HG03039 (cell line): Measurements from ENCODE around the gene GGCX.
"Not testable (repeated sequence)": the region's sequence is repeated elsewhere in the genome, so short reads cannot be mapped to it uniquely, and the experiment has no call there.

Experiments used
- ATAC-seq: cut with Tn5 transposase; IDR thresholded peaks from one replicate; pipeline ENCODE4 v1.9.1; 2021; ENCODE audit warnings: mild to moderate bottlenecking, moderate library complexity; ENCODE audit not compliant: unreplicated experiment

GGCX gene

DNA sequence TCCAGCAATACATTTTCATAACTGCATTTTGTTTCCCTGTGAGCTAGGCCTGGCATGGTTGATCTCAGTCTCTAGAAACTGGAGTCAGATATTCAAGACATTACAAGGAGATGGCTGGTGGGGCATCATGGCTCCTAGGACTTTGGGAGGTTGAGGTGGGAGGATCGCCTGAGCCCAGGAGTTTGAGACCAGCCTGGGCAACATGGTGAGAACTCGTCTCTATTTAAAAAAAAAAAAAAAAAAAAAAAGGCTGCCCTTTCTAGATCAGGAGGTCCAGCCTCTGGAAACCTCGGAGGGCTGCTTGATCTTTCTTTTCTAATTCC is 15.7 kb upstream of the GGCX start:
- ATAC-seq: no peak

DNA sequence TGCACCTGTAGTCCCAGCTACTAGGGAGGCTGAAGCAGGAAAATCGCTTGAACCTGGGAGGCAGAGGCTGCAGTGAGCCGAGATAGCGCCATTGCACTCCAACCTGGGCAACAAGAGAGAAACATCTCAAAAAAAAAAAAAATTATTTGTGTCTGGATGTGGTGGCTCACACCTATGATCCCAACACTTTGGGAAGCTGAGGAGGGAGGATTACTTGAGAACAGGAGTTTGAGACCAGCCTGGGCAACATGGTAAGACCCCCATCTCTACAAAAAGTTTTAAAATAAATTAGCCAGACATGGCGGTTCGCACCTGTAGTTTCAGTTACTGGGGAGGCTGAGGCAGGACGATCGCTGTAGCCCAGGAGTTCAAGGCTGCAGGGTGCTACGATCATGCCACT is 14.4 kb upstream of the GGCX start:
- ATAC-seq: no peak

DNA sequence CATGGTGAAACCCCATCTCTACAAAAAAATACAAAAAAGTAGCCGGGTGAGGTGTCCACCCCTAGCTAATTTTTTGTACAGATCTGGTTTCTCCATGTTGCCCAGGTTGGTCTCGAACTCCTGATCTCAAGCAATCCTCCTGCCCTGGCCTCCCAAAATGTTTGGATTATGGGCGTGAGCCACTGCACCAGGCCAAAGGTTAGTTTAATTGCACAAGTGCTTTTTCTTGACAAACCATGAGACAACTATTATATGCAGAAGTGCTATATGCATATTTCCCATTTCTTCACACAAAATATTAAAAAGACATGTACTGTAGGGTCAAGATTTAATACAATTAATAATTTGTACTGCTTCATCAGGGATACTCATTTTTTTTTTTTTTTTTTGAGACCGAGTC is 5.0 kb upstream of the GGCX start:
- ATAC-seq: no peak

DNA sequence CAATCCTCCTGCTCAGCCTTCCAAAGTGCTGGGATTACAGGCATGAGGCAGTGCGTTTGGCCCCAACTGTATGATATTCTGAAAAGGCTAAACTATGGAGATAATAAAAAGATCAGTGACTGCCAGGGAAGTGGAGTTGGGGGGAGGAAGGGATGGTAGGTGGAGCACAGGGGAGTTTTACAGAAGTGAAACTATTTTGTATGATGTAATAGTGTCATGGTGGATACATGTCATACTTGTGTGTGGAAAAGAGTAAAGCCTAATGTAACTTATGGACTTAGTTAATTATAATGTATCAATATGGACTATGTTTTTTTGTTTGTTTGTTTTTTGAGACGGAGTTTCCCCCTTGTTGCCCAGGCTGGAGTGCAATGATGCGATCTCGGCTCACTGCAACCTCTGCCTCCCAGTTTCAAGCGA is 2.9 kb upstream of the GGCX start:
- no peak for ATAC-seq

DNA sequence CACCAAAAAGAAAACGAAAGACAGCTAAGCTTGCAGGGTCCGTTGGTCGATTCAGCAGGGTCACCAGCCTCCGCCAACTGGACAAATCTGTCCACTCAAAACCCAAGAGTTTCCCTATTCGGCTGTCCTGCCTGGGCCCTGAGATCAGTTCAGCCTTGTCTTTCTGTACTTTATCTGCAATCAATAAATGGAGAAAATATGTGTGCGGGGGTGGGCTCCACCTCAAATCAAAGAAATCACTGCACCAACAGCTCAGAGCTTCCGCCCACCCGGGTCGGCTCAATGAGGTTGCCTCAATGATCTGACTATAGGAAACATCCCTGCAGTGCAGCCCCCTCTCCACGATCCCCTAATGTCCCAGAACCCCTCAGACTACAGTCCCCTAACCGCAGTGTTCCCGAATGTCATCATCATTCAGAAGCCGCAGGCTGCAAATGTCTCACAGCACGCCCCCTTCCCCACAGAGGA is 447 bp downstream of the GGCX start:
- no peak for ATAC-seq

DNA sequence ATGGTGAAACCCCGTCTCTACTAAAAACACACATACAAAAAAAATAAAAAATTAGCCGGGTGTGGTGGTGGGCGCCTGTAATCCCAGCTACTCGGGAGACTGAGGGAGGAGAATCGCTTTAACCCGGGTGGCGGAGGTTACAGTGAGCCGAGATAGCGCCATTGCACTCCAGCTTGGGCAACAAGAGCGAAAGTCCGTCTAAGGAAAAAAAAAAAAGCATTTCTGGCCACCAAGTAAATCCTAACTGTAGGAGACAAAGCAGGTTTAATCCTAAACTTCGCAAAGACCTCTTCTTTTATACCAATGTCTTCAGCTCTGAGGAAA is 928 bp downstream of the GGCX start:
- ATAC-seq: not testable (repeated sequence)

DNA sequence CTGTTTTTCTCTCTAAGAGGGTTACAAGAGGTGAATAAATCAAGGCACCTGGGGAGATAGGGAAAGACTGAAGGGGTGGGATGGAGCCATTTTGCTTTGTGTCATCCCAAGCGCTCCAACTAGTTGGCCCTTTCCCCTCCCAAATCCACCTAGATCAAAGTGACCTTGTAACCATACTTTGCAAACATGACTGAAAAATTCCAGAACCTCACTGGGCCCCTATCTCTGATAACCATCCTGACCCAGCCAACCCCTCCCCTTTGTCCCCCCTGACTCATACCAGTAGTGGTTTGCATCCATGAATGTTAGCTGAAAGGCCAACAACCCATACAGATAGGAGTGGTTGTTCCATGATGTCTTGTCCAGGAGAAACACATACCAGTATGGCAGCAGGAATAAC is 3.1 kb downstream of the GGCX start:
- ATAC-seq: no peak

DNA sequence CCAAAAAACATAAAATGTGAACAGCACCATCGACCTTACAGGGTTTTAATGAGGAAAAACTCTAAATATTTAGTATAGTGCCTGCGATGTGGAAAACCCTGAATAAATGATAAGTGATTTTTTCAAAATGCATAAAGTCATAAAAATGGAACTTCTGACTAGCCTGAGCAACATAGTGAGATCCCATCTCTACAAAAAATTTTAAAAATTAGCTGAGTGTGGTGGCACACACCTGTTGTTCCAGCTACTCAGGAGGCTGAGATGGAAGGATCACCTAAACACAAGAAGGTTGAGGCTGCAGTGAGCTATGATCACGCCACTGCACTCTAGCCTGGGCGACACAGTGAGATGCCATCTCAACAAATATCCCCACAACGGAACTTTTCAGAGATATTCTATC is 4.2 kb downstream of the GGCX start:
- ATAC-seq: no peak

DNA sequence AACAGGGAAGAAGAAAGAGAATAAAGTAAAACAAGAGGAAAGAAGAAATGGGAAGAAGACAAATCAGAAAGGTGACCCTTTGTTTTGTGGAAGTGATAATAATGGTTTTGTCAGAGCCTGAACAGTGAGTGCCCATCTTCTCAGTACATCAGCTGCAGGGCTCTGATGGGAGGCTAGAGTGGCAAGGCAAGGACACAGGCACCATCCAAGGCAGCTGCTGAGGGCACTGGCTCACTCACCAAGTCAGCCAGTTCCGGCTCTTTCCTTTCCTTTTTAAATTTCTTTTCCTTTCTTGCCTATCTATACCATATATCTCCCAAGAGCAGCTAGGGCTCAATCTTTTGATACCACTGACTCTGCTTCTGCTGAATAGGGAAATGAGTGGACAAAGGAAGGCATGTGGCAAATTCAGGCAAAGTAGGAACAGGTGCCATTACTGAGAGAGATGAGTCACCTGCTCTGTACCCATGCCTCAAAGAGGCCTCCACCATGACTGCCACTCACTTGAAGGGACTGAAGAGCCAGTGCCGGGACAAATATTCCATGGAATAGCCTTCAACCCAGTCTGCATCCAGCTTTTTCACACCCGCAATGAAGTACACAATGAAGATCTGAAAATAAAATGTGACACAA is 6.2 kb downstream of the GGCX start:
- no peak for ATAC-seq

DNA sequence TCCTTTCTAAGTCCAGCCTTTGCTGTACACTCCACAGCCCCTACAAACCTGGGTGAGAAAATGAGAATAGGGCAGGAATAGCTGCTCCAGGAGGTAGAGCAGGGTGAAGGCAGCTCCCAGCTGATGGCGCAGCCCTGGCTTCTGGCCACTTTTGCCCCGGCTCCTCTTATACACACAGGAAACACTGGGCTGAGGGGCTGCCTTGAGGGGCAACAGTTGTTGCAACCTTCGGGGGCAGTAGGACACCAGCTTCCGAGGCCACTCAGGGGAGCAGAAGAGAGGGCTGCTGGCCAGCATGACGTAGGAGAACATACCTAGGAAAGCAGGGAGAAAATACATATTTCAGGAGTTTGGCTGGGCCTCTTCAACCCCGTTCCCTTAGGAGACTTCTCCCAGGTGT is 8.1 kb downstream of the GGCX start:
- ATAC-seq: no peak

DNA sequence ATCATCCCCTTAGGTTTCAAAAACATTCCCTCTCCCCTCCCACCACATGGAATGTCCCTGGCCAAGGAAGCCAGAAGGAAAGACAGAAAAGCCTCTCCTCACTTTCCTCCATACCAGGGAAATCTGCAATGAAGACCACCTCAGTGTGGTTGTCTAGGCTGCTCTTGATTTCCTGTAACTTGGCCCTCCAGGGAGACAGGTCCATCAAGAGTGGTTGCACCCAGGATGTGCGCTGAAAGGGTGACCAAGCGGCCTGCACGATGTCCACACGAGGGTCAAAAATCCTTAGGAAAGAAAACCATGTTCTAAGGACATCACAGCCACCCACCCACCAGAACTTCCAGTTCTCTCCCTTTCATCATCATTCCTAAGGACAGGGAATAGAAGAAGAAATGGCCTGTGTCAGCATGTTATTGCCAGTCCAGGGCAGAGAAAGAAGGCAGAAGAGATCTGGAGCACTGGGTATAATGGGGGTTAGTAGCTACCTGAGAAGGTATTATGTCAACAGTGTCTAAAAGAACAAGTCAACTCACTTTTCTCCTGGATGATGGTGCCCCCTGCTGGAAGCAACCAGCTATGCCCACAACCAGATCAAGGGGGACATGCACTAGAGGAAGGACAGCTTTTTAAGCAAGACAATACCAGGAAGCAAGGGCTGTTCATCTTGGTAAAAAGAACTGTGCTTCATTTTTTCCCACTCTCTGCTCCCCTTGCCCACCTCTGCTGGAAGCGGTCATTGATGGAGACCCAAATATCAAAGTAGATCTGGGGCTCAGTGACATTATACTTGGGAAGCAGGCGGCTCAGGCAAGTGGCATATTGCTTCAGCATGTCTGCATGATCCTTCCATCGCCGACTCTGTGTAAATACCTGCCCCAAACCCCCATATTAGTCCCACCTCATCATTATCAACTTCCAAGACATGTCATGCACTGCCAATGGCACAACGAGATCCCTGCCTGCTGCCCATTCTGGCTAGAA is 9.3 kb downstream of the GGCX start:
- ATAC-seq: no peak

DNA sequence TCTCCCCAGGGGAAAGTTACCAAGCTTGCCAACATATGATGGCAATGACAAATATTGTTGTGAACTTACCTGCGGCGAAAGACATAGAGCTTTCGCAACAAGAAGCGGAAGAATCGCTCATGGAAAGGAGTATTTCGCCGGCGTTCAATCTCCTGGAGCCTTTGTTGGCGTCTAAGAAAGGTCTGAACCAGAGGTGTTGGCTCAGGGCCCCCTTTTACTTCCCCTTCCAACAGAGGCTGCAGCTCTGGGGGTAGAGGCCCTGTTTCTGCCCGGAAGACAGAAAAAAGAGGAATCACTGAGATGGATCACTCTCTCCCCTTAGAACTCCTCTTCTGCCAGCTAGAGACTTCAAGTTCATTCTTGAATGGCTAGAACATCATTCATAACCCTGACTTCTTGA is 10.8 kb downstream of the GGCX start:
- ATAC-seq: no peak

DNA sequence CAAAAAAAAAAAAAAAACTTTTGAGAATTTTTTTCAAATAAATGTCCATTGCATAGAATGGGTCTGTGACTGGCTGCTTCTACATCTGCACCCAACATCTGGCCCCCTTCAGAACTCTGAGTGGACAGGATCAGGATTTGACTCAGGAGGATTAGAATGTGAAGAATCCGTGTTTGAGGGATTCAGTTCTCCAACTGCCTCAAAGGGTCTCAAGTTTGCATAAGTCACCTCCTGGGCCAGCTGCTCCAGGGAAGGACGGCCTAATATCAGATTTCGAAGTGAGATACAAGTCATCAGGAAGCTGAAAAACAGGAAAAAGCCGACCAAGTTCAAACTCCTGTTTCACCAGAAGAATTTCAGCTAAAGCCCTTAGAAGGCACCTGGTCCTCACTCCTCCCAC is 11.5 kb downstream of the GGCX start:
- ATAC-seq: no peak

DNA sequence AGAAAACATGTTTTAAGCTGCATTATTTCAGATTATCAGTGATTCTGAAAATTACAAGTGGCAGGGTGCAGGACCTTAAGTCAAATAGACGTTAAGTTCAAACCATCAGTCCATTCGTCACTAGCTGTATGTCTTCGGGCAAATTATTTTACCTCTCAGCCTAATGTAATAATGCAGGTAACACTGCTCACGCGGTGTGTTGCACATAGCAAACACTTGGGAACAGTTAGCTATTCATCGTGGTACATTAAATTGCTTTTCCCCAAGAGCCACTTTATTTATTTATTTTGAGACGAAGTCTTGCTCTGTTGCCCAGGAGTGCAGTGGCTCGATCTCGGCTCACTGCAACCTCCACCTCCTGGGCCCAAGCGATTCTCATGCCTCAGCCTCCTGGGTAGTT is 12.2 kb downstream of the GGCX start:
- no peak for ATAC-seq

DNA sequence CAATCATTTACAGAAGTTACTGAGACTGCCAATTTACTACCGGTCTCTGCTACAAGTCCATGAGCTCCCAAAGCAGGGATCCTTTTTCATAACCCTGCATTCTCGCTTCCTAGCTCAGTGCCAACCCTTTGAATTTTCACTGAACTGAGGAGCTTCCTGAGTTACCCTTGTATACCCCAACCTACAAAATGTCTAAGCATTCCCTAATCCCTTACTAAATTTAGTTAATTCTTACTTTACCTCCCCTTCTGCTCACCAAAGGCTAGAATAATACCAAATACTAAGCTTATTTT is 12.7 kb downstream of the GGCX start:
- ATAC-seq: no peak

DNA sequence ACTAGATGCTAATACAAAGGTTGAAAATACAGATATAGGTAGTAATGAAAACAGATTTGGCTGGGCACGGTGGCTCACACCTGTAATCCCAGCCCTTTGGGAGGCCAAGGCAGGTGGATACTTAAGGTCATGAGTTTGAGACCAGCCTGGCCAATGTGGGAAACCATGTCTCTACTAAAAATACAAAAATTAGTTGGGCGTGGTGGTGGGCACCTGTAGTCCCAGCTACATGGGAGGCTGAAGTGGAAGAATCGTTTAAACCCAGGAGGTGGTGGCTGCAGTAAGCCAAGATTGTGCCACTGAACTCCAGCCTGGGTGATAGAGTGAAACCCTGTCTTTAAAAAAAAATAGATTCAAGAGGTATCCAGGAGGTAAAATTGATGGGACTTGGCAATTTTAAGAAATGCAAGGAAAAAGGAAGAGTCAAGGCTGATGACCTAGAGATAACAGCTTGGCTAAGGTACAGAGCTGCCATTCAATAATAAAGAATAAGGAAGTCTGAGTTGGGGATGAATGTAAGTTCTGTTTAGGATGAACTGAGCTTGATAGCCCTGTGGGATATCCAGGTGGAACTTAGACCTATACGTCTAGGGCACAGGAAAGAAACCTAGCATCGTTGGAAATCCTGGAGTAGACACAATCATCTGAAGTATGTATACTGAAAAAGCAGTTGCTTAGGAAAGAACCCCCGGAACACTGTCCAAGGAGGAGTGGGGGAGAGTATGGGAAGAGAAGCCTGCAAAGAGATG is 13.3 kb downstream of the GGCX start:
- ATAC-seq: no peak

DNA sequence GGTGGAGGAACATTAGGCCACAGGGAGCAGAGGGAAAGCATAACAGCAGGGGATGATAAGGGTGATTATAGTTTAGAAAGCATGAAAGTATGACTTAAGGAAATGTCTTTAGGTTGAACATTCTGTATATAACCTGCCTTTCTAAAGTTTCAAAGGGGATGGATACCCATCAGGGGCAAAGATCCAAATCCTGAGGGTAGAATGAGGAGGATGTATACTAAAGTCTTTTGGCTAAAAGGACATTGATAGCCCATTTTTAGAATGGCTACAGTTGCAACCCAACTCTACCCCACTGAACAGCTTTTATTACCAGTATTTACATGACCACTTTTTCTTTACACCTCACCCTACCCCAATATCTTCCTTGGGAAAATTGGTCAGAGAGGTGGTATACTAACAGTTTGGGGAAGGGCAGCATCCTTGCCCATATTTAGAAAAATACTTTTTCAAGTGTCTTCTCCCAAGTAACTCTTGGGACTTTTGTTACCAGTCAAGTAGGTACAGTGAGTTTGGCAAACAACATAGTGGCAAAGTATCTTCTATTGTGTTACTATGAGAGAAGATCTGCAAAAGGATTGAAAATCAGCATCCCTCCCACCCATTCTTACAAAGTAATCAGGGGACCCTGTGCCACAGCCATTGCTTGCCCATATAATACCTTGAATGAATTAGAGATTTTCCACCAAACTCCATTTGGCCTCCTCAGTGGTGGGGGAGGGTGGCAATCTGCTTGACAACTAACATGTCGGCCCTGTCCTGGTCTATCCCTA is 14.0 kb downstream of the GGCX start:
- ATAC-seq: no peak

DNA sequence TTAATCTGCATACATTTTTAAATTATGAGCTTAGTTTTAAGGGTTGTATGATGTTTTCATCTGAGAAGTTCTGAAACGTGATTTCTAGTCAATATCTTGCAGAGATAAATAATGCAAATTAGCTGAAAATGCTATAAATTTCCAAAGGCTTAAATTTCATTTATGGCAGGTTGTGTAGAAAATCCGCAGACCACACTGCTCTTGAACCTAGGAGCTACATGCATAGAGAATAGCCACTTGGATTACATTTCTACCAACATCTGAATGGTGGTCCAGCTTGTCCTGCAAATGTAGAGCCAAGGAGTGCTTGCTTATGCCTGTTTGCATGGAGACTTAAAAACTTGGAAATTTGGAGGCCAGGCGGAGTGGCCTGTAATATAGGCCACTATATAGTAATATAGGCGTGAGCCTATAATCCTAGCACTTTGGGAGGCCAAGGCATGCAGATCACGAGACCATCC is 15.5 kb downstream of the GGCX start:
- ATAC-seq: no peak

DNA sequence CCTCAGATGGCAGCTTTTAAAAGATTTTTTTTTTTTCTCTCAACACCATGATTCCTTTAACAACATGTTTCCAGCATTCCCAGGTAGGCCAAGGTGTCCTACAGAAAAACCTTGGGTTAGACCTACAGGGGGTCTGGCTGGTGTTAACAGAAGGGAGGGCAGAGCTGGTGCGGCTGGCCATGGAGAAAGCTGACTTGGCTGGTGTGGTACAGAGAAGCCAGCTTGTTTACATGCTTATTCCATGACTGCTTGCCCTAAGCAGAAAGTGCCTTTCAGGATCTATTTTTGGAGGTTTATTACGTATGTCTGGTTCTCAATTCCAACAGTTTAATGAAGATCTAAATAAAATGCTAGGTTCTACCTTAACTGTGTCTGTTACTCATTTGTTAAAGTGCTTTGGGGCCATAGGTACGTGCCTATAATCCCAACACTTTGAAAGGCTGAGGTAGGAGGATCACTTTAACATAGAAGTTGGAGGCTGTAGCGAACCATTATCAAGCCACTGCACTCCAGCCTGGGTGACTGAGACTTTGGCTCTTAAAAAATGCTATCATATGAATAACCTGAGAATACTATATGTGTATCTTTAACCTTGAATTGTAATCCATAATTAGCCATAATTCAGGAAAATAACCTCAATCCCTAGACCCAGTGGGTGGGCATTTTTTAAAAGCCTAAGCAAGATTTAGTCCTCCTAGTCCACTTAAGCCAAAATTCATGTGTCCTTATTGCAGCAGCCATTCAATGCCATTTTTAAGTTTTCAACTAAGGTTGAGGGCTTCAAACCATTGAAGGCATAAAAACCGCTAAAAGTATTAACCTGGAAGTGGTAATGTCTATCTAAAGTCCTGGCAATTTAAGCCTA is 16.1 kb downstream of the GGCX start:
- not testable (repeated sequence) for ATAC-seq

DNA sequence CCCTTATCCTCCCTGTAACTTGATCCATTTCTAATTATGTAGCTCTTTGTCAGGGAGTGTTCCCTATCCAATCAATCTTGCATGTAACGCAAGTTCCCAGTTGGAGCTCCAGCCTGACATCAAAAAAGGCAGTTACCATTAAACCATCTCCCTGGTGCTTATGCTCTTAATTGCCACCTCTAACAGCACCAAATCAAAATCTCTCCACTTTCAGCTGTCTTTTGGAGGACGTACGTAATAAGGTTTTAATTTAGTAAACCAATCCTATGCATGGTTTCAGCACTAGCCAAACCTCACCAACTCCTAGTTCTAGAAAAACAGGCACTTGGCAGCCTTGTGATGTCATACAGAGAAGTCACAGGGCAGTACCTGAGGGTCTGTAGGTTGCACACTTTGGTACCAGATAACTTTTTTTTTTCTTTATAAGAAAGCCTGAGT is 17.0 kb downstream of the GGCX start:
- ATAC-seq: not testable (repeated sequence)
